ENCODE data around the gene TJP1. TPM values are rescaled to one million over a fixed set of nuclear protein-coding genes. Genes with fewer than 3 reads are reported as not detected.

TJP1 gene
- total and polyA plus RNA-seq, 9 of the 15 experiments (the other 6 are each of a cell fraction or from before 2014, with no cell fraction given), result 9.1 to 39.3 (median 28.0) TPM

GRCh38 chr15:29708519-29708918, 113.7 kb downstream of the TJP1 start:
- no peak overlapping the region for H3K4me2 ChIP-seq (ENCODE audit: insufficient read depth, low read length)
- FAIRE-seq (no peak), DNase-seq (ENCODE audit: extremely low read depth in 1 of 4, low spot score in 3 of 4) (no peak), ATAC-seq (no peak)
- H3K9me3 ChIP-seq (replicated peaks; ENCODE audit: control insufficient read depth, insufficient read depth, low read depth, low read length), result no peaks in the 10 kb centered on the region
- H3K4me3 ChIP-seq, result no peak overlapping the region
- no peak overlapping the region for H3K9ac ChIP-seq (ENCODE audit: insufficient read depth in 1 of 2, low read depth in 2 of 2, low read length in 2 of 2)
- H3K4me1 ChIP-seq (replicated peaks in 1 of 2; ENCODE audit: control insufficient read depth in 2 of 2, insufficient read depth in 2 of 2, low read length in 2 of 2), result no peaks in the 10 kb centered on the region
- no peak overlapping the region for H2AFZ ChIP-seq (ENCODE audit: low read depth, low read length)
- no peaks in the 10 kb centered on the region for H3K79me2 ChIP-seq (ENCODE audit: control insufficient read depth, insufficient read depth, low read length)
- WGBS (ENCODE audit: insufficient coverage, low coverage, missing lambda C conversion rate), result 92% methylated on average over 4 of the region's 4 CpGs
- no peaks in the 10 kb centered on the region for H3K9me1 ChIP-seq (ENCODE audit: control insufficient read depth, insufficient read depth, low read length)
- no TSS peak for BruUV-seq (replicated peaks)
- H3K27me3 ChIP-seq (ENCODE audit: control insufficient read depth in 2 of 2, insufficient read depth in 2 of 2, low read length in 2 of 2), result no peaks in the 10 kb centered on the region
- ChIA-PET POLR2A (no interaction called here), CTCF (ENCODE audit: low intra/inter-chr PET ratio) (no interaction called here)
- no peaks in the 10 kb centered on the region for H4K20me1 ChIP-seq (replicated peaks; ENCODE audit: control insufficient read depth, insufficient read depth, low read length)
- intact Hi-C loops (cut with micrococcal nuclease) (no loop called here), in situ Hi-C loops (cut with MboI) (no loop called here)
- no peak for TF ChIP-seq SMAD1 (IDR thresholded peaks at IDR 0.05; ENCODE audit: low read depth, low read length, partially characterized antibody)
- no peak for TF ChIP-seq TAF9B (IDR thresholded peaks at IDR 0.05; ENCODE audit: partially characterized antibody)
- no peak for TF ChIP-seq ATF2 (CRISPR knock-in tag; IDR thresholded peaks at IDR 0.05)
- TF ChIP-seq ZNF436 (CRISPR knock-in tag; IDR thresholded peaks at IDR 0.05), result no peak
- no peak for TF ChIP-seq HDAC1 (IDR thresholded peaks at IDR 0.05)
- no peak for TF ChIP-seq HOXB6 (CRISPR knock-in tag; IDR thresholded peaks at IDR 0.05; ENCODE audit: borderline replicate concordance)
- no peak for TF ChIP-seq HMBOX1 (IDR thresholded peaks at IDR 0.05)
- no peak for TF ChIP-seq HMGXB4 (CRISPR knock-in tag; IDR thresholded peaks at IDR 0.05)
- TF ChIP-seq ZFP91 (CRISPR knock-in tag; IDR thresholded peaks at IDR 0.05), result no peak
- no peak for TF ChIP-seq ZC3H4 (CRISPR knock-in tag; IDR thresholded peaks at IDR 0.05; ENCODE audit: borderline replicate concordance)
- TF ChIP-seq MXI1 (IDR thresholded peaks at IDR 0.05; ENCODE audit: low read depth, low read length), result no peak
- TF ChIP-seq DNMT1 (IDR thresholded peaks at IDR 0.05), result no peak
- no peak for TF ChIP-seq KHSRP (IDR thresholded peaks at IDR 0.05)
- no peak for TF ChIP-seq HIVEP1 (CRISPR knock-in tag; IDR thresholded peaks at IDR 0.05)
- H3K27ac ChIP-seq (ENCODE audit: extremely low read depth, low read depth, low read length), result no peak overlapping the region
- peaks cover 77% of the 10 kb centered on the region for H3K36me3 ChIP-seq (ENCODE audit: control insufficient read depth, insufficient read depth, low read length)
